Measurements from ENCODE around the gene RITA1. TPM values are rescaled to one million over a fixed set of nuclear protein-coding genes. Genes with fewer than 3 reads are reported as not detected.
"Not testable (repeated sequence)": the region's sequence is repeated elsewhere in the genome, so short reads cannot be mapped to it uniquely, and the experiment has no call there.

Gene RITA1, protein sequence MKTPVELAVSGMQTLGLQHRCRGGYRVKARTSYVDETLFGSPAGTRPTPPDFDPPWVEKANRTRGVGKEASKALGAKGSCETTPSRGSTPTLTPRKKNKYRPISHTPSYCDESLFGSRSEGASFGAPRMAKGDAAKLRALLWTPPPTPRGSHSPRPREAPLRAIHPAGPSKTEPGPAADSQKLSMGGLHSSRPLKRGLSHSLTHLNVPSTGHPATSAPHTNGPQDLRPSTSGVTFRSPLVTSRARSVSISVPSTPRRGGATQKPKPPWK
- 10 to 100 TPM in 1 of 3 donors, 1 to 10 TPM in 2; 8.4 to 10.3 (median 8.7) TPM for polyA plus RNA-seq

DNA sequence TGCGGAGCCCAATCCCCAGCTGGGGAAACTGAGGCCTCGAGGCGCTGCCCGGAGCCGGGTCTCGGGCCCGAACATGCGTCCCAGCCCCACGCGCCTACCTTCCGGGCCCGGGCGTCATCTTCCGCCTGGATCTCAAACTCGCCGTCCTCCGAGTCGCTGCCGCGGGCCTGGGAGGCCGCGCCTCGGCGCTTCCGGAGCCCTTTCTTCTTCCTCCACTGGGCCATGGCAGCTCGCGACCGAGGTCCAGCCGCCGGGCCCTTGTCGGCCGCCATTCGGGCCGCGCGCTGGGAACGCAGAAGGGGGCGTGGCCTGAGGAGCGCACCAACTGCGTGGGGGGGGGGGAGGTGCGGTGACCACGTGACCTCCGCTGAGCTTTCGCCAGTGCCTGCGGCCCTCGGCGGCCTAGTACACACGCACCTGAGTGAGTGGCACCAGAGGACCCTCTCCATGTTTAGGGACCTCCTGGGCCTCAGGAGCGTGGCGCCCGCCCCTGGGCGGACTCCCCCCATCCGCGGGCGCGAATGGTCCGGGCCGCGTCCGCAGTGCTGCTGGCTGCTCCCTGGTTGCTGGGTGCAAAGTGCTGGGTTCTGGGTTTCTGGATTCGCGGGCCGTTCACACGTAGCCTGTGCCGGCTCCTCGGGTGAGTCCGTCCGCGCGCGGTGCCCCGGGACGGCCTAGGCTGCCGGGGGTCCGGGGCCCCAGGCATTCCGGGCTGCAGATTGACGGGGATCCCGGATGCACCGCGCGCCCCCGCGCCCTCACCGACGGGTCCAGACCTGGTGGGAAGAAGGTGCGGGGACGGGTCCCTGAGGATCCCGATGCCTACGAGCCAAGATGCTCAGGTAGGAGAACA lies at the start of gene RITA1, which contains the start of gene DDX54:
Gene RITA1, plus strand, starts transcription at position 542 of the 853 bp plus-strand sequence. CDS start 1,026 bp downstream, outside the sequence.
Gene DDX54, minus strand, starts transcription at position 299 of the 853 bp plus-strand sequence. Its CDS starts 27 bp downstream, at position 272.
- peak within 1 kb of the TSS; percentile 83 for H3K27ac ChIP-seq (ENCODE audit: low read depth, low read length)
- 0% methylated on average over 89 of the region's 89 CpGs for WGBS, 3 donors

DNA sequence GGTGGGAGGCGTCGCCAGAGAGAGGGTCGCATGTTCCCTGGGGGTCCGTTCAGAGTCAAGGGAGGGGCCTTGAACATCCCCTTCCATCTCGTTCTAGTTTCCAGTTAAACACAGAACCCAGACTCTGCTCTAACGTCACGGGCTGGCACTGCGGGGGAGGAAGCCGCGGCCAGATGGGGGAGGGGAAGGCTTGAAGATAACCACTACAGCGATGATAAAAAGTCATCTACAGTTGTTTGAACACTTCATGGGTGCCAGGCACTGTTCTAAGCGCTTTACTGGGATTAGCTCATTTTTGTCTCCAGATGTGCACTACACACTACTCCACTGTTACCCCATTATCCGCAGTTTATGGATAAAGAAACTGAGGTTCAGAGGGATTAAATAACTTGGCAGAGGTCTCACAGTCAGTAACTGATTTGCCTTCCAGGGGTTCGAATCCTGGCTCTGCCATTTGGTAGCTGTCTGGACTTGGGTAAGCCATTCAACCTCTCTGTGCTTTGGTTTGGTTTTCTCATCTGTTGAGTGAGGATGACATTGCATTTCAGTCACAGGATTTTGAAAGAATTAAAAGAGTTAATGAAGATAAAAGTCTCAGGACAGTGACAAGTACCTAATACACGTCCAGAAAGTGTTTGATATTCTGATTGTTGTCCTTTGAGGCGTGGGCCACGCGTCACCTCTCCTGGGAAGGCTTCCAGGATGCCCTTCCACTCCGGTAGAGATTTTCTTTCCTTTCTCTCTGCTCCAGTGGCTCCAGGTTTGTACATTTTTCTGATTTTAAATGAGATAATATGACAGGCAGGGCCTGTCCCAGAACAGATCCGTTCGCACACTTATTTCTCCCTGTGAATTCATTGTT lies 49.2 kb upstream of the RITA1 start:
- no peak overlapping the region for H3K27ac ChIP-seq (ENCODE audit: low read depth, low read length)
- WGBS, 3 donors: 32 to 35% (median 35%) methylated on average over 21 of the region's 21 CpGs

GRCh38 chr12:113136990-113137511 lies 48.5 kb upstream of the RITA1 start:
- no peak overlapping the region for H3K27ac ChIP-seq (ENCODE audit: low read depth, low read length)
- WGBS, 3 donors: 73 to 98% (median 84%) methylated on average over 6 of the region's 6 CpGs

DNA sequence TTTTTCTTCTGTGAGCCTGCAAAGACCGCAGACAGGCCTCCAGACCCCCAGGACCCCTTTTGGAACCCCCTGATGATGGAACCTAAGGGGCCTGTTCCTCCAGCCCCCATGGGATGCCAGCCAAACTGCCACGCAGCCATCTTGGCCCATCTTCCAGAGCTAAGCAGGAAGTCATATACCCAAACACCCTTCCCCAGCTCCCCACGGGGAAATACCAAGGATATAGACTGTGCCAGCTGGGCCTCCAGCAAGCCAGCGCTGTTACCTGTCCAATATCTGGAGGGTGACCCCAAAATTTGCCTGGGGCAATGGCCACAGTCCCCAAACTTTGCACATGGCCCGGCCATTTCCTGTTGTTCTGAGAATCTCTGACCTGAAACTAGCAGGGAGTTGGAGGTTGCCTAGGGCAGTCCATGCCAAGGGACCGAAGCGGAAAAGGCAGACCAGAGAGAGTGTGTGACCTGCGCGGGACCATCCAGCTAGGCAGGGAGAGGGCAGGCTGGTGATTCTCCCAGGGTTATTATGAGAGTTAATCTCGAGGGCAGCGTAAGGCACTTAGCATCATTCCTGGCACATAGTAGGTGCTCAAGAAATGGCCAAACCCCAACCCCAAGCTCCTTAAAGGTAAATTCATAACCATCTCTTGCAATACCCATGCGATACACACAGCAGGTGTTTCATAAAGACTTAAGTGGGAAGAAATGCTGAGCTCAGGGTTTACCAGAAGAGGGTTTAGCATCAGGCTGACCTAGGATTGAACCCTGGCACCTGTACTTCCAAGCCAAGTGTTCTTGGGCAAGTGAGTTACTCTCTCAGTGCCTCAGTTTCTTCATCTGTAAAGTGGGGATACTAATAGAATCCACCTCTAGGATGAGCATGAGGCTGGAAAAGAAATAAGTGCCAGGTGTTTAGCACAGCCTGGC lies 47.4 kb upstream of the RITA1 start:
- 80 to 89% (median 80%) methylated on average over 12 of the region's 12 CpGs for WGBS, 3 donors
- H3K27ac ChIP-seq (ENCODE audit: low read depth, low read length): no peak overlapping the region

DNA sequence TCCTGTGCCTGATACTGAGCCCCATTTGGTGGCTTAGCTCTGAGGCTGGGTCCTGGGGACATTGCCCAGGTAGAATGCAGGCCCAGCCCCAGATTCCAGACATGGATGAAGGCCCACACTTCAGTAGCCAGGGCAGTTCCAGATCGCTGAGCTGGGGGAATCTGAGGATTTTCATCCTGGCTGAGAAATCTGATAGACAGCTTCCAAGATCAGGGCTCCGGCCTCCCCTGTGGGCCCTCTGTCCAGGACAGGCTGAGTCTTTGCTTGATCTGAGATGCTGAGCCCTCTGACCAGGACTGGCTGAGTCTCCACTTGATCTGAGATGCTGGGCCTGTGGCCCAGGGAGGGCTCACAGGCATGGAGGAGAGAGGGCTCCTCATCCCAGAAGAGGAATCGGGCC lies 46.7 kb upstream of the RITA1 start:
- 83 to 87% (median 84%) methylated on average over 3 of the region's 3 CpGs for WGBS, 3 donors
- no peak overlapping the region for H3K27ac ChIP-seq (ENCODE audit: low read depth, low read length)

DNA sequence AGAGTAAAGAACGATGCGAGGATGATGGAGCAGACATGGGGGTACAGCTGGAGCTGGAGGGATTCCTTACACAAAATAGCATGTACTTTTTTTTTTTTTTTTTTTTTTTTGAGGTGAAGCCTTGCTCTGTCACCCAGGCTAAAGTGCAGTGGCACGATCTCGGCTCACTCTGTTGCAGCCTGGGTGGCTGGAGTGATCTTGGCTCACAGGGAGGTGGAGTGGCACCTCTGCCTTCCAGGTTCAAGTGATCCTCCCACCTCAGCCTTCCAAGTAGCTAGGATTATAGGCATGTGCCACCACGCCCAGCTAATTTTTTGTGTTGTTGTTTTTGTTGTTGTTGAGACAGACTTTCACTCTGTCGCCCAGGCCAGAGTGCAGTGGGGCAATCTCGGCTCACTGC lies 44.8 kb upstream of the RITA1 start:
- no peak overlapping the region for H3K27ac ChIP-seq (ENCODE audit: low read depth, low read length)
- 79 to 86% (median 86%) methylated on average over 7 of the region's 7 CpGs for WGBS, 3 donors

DNA sequence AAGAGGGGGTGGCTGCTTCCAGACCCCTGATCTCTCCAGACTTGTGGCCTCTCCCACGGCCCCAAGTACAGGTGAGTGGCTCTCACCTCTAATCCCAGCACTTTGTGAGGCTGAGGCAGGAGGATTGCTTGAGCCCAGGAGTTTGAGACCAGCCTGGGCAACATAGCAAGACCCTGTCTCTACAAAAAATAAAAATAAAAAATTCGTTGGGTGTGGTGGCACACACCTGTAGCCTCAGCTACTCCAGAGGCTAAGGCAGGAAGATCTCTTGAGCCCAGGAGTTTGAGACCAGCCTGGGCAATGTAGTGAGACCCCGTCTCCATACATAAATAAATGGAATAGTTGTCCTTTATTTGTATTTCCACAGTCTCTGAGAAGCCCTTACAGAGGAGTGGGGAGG lies 43.8 kb upstream of the RITA1 start:
- not testable (repeated sequence) for H3K27ac ChIP-seq (ENCODE audit: low read depth, low read length)
- 76 to 83% (median 77%) methylated on average over 3 of the region's 3 CpGs for WGBS, 3 donors

DNA sequence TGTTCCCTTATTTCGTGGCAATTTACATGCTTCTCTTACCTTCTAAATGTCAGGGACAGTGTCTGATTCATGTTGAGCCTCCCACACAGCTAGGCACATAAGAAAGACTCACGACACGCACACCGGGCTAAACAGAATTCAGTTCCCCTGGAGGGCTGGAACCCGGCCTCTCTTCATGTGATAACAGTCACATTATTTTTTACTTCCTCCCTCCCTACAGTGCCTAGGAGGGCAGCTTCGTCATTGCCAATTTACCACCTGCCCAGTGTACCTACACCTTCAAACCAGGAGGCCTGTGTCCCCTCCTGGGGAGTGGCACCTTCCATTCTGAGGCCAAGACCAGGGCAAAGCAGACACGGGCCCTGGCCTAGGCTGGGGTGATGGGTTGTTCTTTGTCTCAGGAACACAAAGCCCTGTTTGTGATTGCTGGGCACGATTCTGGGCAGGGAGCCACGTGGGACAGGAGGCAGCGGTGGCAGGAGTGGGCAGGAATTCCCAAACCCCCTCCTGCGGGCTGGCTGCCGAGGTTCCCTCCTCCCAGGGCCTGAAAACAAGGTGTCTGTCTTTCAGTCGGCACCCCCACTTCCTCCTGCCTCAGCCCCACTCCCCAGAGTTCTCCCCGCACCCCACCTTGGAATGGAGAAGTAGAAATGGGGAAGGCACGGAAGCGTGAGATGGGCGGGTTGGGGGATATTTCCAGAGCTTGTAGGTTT lies 43.2 kb upstream of the RITA1 start:
- no peak overlapping the region for H3K27ac ChIP-seq (ENCODE audit: low read depth, low read length)
- 40 to 53% (median 42%) methylated on average over 17 of the region's 17 CpGs for WGBS, 3 donors

- no peak overlapping the region for H3K27ac ChIP-seq (ENCODE audit: low read depth, low read length)
- 64 to 67% (median 64%) methylated on average over 5 of the region's 5 CpGs for WGBS, 3 donors
Observed at GRCh38 chr12:113142886-113143332, 42.6 kb upstream of the RITA1 start.

DNA sequence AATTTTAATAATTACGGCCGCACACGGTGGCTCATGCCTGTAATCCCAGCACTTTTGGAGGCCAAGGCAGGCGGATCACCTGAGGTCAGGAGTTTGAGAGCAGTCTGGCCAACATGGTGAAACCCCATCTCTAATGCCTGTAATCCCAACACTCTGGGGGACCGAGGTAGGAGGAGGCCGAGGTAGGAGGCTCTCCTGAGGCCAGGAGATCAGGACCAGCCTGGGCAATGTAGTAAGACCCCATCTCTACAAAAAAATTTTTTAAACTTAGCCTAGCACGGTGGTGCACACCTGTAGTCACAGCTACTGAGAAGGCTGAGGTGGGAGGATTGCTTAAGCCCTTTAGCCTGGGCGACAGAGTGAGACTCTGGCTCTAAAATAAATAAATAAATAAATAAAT lies 41.6 kb upstream of the RITA1 start:
- no peak overlapping the region for H3K27ac ChIP-seq (ENCODE audit: low read depth, low read length)
- WGBS, 3 donors: 88 to 91% (median 90%) methylated on average over 8 of the region's 8 CpGs

DNA sequence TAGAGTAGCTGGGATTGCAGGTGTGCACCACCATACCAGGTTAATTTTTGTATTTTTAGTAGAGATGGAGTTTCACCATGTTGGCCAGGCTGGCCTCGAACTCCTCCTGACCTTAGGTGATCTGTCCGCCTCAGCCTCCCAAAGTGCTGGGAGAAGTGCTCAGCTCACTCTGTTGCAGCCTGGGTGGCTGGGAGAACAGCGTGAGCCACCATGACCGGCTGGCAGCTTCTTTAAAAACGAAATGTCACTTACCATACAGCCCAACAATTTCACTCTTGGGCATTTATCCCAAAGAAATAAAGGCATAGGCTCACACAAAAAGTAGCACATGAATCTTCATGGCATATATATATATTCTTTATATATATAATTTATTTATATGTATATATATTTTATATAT lies 40.7 kb upstream of the RITA1 start:
- no peak overlapping the region for H3K27ac ChIP-seq (ENCODE audit: low read depth, low read length)
- 77 to 84% (median 78%) methylated on average over 5 of the region's 5 CpGs for WGBS, 3 donors

DNA sequence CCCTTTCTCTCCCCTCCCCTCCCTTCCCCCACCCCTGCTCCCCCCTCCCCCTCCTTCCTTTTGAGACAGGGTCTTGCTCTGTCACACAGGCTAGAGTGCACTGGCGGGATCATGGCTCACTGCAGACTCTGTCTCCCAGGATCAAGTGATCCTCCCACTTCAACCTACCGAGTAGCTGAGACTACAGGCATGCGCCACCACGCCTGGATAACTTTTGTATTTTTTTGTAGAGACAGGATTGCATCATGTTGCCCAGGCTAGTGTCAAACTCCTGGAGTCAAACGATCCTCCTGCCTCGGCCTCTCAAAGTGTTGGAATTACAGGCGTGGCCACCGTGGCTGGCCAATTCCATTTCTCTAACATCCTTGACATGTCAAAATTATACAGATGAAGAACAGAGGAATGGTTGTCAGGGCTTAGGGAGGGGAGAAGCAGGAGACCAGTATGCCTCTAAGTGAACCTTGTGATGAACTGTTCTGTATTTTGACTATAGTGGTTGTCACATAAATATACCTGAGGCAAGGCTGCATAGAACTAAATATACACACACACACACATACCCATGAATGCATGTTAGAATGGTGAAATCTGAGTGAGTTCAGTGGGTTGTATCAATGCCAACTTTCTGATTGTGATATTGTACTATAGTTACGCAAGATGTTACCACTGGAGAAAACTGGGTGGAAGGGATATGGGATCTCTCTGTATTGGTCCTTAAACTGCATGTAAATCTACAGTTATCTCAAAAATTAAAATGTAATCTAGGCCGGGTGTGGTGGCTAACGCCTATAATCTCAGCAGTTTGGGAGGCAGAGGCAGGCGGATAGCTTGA lies 39.6 kb upstream of the RITA1 start:
- no peak overlapping the region for H3K27ac ChIP-seq (ENCODE audit: low read depth, low read length)
- 69 to 78% (median 74%) methylated on average over 12 of the region's 12 CpGs for WGBS, 3 donors

GRCh38 chr12:113146999-113147398 lies 38.5 kb upstream of the RITA1 start:
- 81 to 91% (median 86%) methylated on average over 2 of the region's 2 CpGs for WGBS, 3 donors

GRCh38 chr12:113149361-113150150 lies 36.0 kb upstream of the RITA1 start, which contains the start of gene CFAP73:
Gene CFAP73, plus strand, starts transcription at chr12:113149724. Its CDS starts 134 bp downstream, at chr12:113149858.
- 30 to 37% (median 30%) methylated on average over 22 of the region's 22 CpGs for WGBS, 3 donors
- no peak within 1 kb of the TSS for H3K27ac ChIP-seq (ENCODE audit: low read depth, low read length)

More at GRCh38 chr12:113146999-113147398, 38.5 kb upstream of the RITA1 start:
- no peak overlapping the region for H3K27ac ChIP-seq (ENCODE audit: low read depth, low read length)

DNA sequence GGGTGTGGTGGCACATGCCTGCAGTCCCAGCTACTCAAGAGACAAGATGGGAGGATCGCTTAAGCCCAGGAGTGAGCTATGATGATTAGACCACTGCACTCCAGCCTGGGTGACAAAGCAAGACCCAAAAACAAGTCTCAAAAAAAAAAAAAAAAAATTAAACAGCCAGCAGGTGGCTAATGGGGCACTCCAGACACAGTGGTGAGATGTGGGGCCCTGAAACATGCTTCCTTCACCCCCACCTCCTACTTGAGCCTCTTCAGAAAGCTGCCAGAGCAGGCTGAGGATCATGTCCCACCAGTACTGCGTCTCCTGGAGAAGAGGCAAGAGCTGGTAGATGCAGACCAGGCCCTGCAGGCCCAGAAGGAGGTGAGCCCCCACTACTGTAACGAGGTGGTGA lies 33.9 kb upstream of the RITA1 start:
- WGBS, 3 donors: 89 to 93% (median 92%) methylated on average over 3 of the region's 3 CpGs
- no peak overlapping the region for H3K27ac ChIP-seq (ENCODE audit: low read depth, low read length)
